TTC549 (cell line): Measurements from ENCODE around the gene TACC2.
"Not testable (repeated sequence)": the region's sequence is repeated elsewhere in the genome, so short reads cannot be mapped to it uniquely, and the experiment has no call there.

Experiments
- FAIRE-seq: peaks from 2 replicates; lab custom pipeline; 2012; peaks lifted over from hg19 to GRCh38; lab: Jason Lieb, UNC

Gene TACC2

GRCh38 chr10:122197611-122198222 lies 208.8 kb downstream of the TACC2 start:
- FAIRE-seq, result no peak

- FAIRE-seq, result no peak
Measured at GRCh38 chr10:122198631-122199030, 209.7 kb downstream of the TACC2 start.

- FAIRE-seq, result no peak
Measured at GRCh38 chr10:122199070-122199469, 210.1 kb downstream of the TACC2 start.

- no peak for FAIRE-seq
Measured at GRCh38 chr10:122199689-122200088, 210.7 kb downstream of the TACC2 start.

- FAIRE-seq, result no peak
Measured at GRCh38 chr10:122201401-122201800, 212.4 kb downstream of the TACC2 start.

- not testable (repeated sequence) for FAIRE-seq
Measured at GRCh38 chr10:122203180-122203579, 214.2 kb downstream of the TACC2 start.

GRCh38 chr10:122204691-122205489 lies 215.9 kb downstream of the TACC2 start:
- FAIRE-seq, result no peak

GRCh38 chr10:122206471-122207065 lies 217.6 kb downstream of the TACC2 start:
- no peak for FAIRE-seq

GRCh38 chr10:122207163-122207562 lies 218.2 kb downstream of the TACC2 start:
- no peak for FAIRE-seq

GRCh38 chr10:122207596-122207995 lies 218.6 kb downstream of the TACC2 start:
- no peak for FAIRE-seq

- FAIRE-seq, result no peak
Measured at GRCh38 chr10:122208571-122209430, 219.8 kb downstream of the TACC2 start.

- no peak for FAIRE-seq
Measured at GRCh38 chr10:122210481-122211265, 221.7 kb downstream of the TACC2 start.

- no peak for FAIRE-seq
Measured at GRCh38 chr10:122213364-122213763, 224.4 kb downstream of the TACC2 start.

GRCh38 chr10:122213766-122214165 lies 224.8 kb downstream of the TACC2 start:
- no peak for FAIRE-seq

- no peak for FAIRE-seq
Measured at GRCh38 chr10:122216047-122216446, 227.1 kb downstream of the TACC2 start.

- no peak for FAIRE-seq
Measured at GRCh38 chr10:122219340-122219739, 230.4 kb downstream of the TACC2 start.

GRCh38 chr10:122220736-122221135 lies 231.8 kb downstream of the TACC2 start:
- no peak for FAIRE-seq

- FAIRE-seq, result no peak
Measured at GRCh38 chr10:122221958-122222357, 233.0 kb downstream of the TACC2 start.

- FAIRE-seq, result no peak
Measured at GRCh38 chr10:122222638-122223037, 233.7 kb downstream of the TACC2 start.

- no peak for FAIRE-seq
Measured at GRCh38 chr10:122224159-122224558, 235.2 kb downstream of the TACC2 start.

GRCh38 chr10:122225330-122225729 lies 236.4 kb downstream of the TACC2 start:
- no peak for FAIRE-seq

GRCh38 chr10:122227754-122228153 lies 238.8 kb downstream of the TACC2 start:
- FAIRE-seq, result no peak
